ENCODE measurements around the gene RBFA.

- TF ChIP-seq EZH2 (IDR thresholded peaks at IDR 0.05; ENCODE audit: borderline replicate concordance, low read length) = no peak
- TF ChIP-seq CTCF (IDR thresholded peaks at IDR 0.05; ENCODE audit: low read length) = no peak
These were observed 47.5 kb upstream of the RBFA start for GRCh38 chr18:79986726-79987125.

Data from OCI-LY1 (cell line).